H1 (cell line): ENCODE data around the gene TMEM52B. TPM values are rescaled to one million over a fixed set of nuclear protein-coding genes. Genes with fewer than 3 reads are reported as not detected.

Source experiments
- BCL11A ChIP-seq, 2 experiments: IDR thresholded peaks; one replicate each; pipeline ENCODE4 v1.6.1; 2011; ENCODE audit warnings: low read depth in 2 of 2, low read length in 2 of 2, mild to moderate bottlenecking in 2 of 2
- CBX8 ChIP-seq: fragments of 300-800, 300-1000 bp; sonication (generic); IDR thresholded peaks from 2 replicates; pipeline ENCODE4 v1.7.1; 2016; ENCODE audit warnings: low read depth, low read length, borderline replicate concordance
- CHD2 ChIP-seq: IDR thresholded peaks from 2 replicates; pipeline ENCODE4 v1.6.1; 2012; ENCODE audit warnings: low read length, improper control_type of control experiment
- EZH2 ChIP-seq: fragments of 200-600 bp; sonication (generic); IDR thresholded peaks from 2 replicates; pipeline ENCODE4 v1.7.1; 2012; ENCODE audit warnings: low read depth, mild to moderate bottlenecking, moderate library complexity, low read length, inconsistent platforms; ENCODE audit not compliant: severe bottlenecking
- GABPA ChIP-seq: IDR thresholded peaks from 2 replicates; pipeline ENCODE4 v1.6.1; 2011; ENCODE audit warnings: mild to moderate bottlenecking, low read length, moderate library complexity, borderline replicate concordance; ENCODE audit not compliant: insufficient read depth
- HDAC2 ChIP-seq, 2 experiments: fragments of 300-600 bp in 1 of 2; sonication (generic) in 1 of 2; IDR thresholded peaks; 2 replicates each; pipeline ENCODE4 v1.6.1; 2011 to 2012; ENCODE audit warnings: low read depth in 2 of 2, low read length in 2 of 2, mild to moderate bottlenecking in 2 of 2, moderate library complexity in 2 of 2, borderline replicate concordance in 1 of 2, inconsistent platforms in 1 of 2
- HDAC6 ChIP-seq: IDR thresholded peaks from one replicate; pipeline ENCODE4 v1.7.1; 2012; ENCODE audit warnings: low read depth, mild to moderate bottlenecking, inconsistent platforms, low read length, moderate library complexity
- KDM4A ChIP-seq: IDR thresholded peaks from one replicate; pipeline ENCODE4 v1.7.1; 2012; ENCODE audit warnings: low read depth, mild to moderate bottlenecking, moderate library complexity, low read length, inconsistent platforms; ENCODE audit not compliant: severe bottlenecking
- KDM5A ChIP-seq: fragments of 200-600 bp; IDR thresholded peaks from 2 replicates; pipeline ENCODE4 v1.7.1; 2012; ENCODE audit warnings: mild to moderate bottlenecking, low read length, inconsistent platforms, mixed read lengths
- NANOG ChIP-seq: IDR thresholded peaks from 2 replicates; pipeline ENCODE4 v1.6.1; 2011; ENCODE audit warnings: low read length, low read depth, mild to moderate bottlenecking, inconsistent platforms; ENCODE audit not compliant: insufficient read depth, poor library complexity, severe bottlenecking
- PHF8 ChIP-seq: fragments of 200-600 bp; sonication (generic); conservative IDR thresholded peaks from 2 replicates; pipeline ENCODE4 v1.7.1; 2012; ENCODE audit warnings: low read depth, mild to moderate bottlenecking, inconsistent platforms, low read length, moderate library complexity
- POLR2A ChIP-seq, 2 experiments: IDR thresholded peaks; 1 replicate in 1 of 2; 2 replicates in 1 of 2; pipeline ENCODE4 v1.6.1; 2011; ENCODE audit warnings: low read depth in 2 of 2, low read length in 2 of 2, mild to moderate bottlenecking in 2 of 2; ENCODE audit errors: control extremely low read depth in 1 of 2
- RBBP5 ChIP-seq: IDR thresholded peaks from 2 replicates; pipeline ENCODE4 v1.7.1; 2012; ENCODE audit warnings: low read depth, mild to moderate bottlenecking, inconsistent platforms, low read length, moderate library complexity, borderline replicate concordance
- SIRT6 ChIP-seq: IDR thresholded peaks from one replicate; pipeline ENCODE4 v1.7.1; 2012; ENCODE audit warnings: low read length, inconsistent platforms
- SP2 ChIP-seq: IDR thresholded peaks from 2 replicates; pipeline ENCODE4 v1.6.1; 2012; ENCODE audit warnings: mild to moderate bottlenecking, low read length, inconsistent platforms
- SRF ChIP-seq: IDR thresholded peaks from 2 replicates; pipeline ENCODE4 v1.6.1; 2011; ENCODE audit warnings: mild to moderate bottlenecking, low read depth, low read length, moderate library complexity
- TCF12 ChIP-seq: IDR thresholded peaks from 2 replicates; pipeline ENCODE4 v1.6.1; 2011; ENCODE audit warnings: low read depth, mild to moderate bottlenecking, low read length
- TEAD4 ChIP-seq: IDR thresholded peaks from 2 replicates; pipeline ENCODE4 v1.6.1; 2012; ENCODE audit warnings: low read depth, low read length, inconsistent platforms, mixed read lengths
- polyA plus RNA-seq, 7 experiments: library from polyadenylated mRNA; depleted of rRNA in 3 of 7; stranded (reverse) in 5 of 7; unstranded in 2 of 7; fragments of >200 nt in 5 of 7; fragments of 200-250 nt in 2 of 7; gene quantifications; 1 replicate in 5 of 7; 2 replicates in 1 of 7; 4 replicates in 1 of 7; pipeline versions ENCODE4 v1.2.1 to v1.2.3, GENCODE V29; 2011 to 2013; ENCODE audit warnings: missing spikeins in 2 of 7, mixed read lengths in 2 of 7
- total RNA-seq: library from RNA; stranded (reverse); fragmentation: NEBNext Ultra II Directional; extraction: Animal tissue kit (Norgen Biotek cat#: 25700); gene quantifications from 2 replicates; pipeline ENCODE4 v1.2.1, GENCODE V29; 2021
- TF ChIP-seq, protein P1 (sequence below): IDR thresholded peaks from 2 replicates; pipeline ENCODE4 v1.6.1; 2012; ENCODE audit warnings: inconsistent platforms
- TF ChIP-seq, protein P2 (sequence below): IDR thresholded peaks from 2 replicates; pipeline ENCODE4 v1.6.1; 2012; ENCODE audit warnings: inconsistent platforms
- TF ChIP-seq, protein P3 (sequence below): IDR thresholded peaks from 2 replicates; pipeline ENCODE4 v1.6.1; 2011; ENCODE audit warnings: low read length, improper control_type of control experiment

The TMEM52B gene
- total and polyA plus RNA-seq, 2 of the 8 experiments (the other 6 are each of a cell fraction or from before 2014, with no cell fraction given) = not detected

DNA sequence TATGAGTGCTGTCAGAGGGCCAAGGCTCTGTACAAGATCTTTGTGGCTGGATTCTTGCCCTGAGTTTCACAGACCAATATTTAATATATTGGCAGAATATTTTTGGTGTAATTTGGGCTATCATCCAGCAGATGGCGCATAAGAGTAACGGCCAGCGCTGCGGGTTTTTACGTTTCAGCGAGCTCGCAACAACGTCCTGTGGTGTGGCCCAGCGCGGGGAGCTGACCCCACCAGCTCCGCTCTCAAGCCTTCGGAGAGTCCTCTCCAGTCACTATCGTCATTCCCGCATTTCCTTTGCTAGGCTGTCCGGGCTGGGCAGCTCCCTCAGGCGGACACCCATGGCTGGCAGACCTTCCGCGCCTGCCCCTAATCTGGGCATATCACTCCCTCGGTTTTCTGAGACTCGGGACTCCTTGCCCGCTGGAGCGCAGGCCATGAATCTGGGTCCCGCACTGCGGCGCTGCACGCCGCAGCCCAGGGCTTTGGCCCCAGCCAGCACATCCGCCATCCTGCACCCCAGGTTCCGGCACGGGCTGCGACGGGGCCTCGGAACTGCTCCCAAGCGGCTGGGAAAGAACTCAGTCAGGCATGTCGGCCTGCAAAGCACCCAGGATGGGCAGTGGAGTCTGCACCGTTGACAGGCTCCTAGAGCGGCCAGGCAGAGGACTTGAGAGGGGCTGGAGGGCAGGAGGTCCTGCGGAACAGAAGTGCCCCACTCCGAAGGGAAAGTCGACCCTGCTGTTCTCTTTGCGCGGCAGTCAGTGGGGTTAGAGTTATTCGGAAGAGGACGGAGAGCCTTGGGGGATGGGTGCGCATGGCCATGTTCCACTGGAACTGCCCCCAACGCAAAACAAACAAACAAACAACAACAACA is 25.3 kb upstream of the TMEM52B start (continued):
- TF ChIP-seq TCF12 = no peak
- no peak for TF ChIP-seq KDM5A
- TF ChIP-seq CBX8 = no peak
- TF ChIP-seq, protein P1, sequence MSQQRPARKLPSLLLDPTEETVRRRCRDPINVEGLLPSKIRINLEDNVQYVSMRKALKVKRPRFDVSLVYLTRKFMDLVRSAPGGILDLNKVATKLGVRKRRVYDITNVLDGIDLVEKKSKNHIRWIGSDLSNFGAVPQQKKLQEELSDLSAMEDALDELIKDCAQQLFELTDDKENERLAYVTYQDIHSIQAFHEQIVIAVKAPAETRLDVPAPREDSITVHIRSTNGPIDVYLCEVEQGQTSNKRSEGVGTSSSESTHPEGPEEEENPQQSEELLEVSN = 0 out of 2 replicates have a peak, but pooled peaks have one; percentile 45
- TF ChIP-seq GABPA = no peak
- no peak; the same call in 1 of the 2 replicates for TF ChIP-seq SP2
- TF ChIP-seq HDAC2 (IDR thresholded peaks at IDR 0.05; ENCODE audit: borderline replicate concordance in 1 of 2, low read depth in 2 of 2, low read length in 2 of 2) = no peak
- peak; percentile 86 for TF ChIP-seq KDM4A
- TF ChIP-seq CHD2 = no peak
- peak; percentile 19 for TF ChIP-seq EZH2
- peak; percentile 71 for TF ChIP-seq PHF8
- TF ChIP-seq NANOG = no peak
- peak; percentile 32 to 39; a peak in 2 of 3 replicates for TF ChIP-seq POLR2A (IDR thresholded peaks at IDR 0.05; ENCODE audit: control extremely low read depth in 1 of 2, low read depth in 2 of 2, low read length in 2 of 2)
- peak; percentile 92 for TF ChIP-seq RBBP5
- TF ChIP-seq SIRT6 = no peak
- TF ChIP-seq BCL11A (IDR thresholded peaks at IDR 0.05; ENCODE audit: low read depth in 2 of 2, low read length in 2 of 2) = no peak
- TF ChIP-seq SRF = no peak
- TF ChIP-seq, protein P2, sequence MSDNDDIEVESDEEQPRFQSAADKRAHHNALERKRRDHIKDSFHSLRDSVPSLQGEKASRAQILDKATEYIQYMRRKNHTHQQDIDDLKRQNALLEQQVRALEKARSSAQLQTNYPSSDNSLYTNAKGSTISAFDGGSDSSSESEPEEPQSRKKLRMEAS = no peak
- 0 out of 2 replicates have a peak, but pooled peaks have one; percentile 5 for TF ChIP-seq TEAD4
- TF ChIP-seq, protein P3, sequence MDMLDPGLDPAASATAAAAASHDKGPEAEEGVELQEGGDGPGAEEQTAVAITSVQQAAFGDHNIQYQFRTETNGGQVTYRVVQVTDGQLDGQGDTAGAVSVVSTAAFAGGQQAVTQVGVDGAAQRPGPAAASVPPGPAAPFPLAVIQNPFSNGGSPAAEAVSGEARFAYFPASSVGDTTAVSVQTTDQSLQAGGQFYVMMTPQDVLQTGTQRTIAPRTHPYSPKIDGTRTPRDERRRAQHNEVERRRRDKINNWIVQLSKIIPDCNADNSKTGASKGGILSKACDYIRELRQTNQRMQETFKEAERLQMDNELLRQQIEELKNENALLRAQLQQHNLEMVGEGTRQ = 0 out of 2 replicates have a peak, but pooled peaks have one; percentile 1
- no peak for TF ChIP-seq HDAC6
